NB4 (cell line): ENCODE results near the gene INKA1.
"Not testable (repeated sequence)": the region's sequence is repeated elsewhere in the genome, so short reads cannot be mapped to it uniquely, and the experiment has no call there.

Source experiments
- DNase-seq: peaks from one replicate; pipeline ENCODE4 v3.0.0; 2010; ENCODE audit warnings: low read depth
- H3K4me3 ChIP-seq: one replicate; pipeline ENCODE4 v1.5.1; 2011; ENCODE audit warnings: mild to moderate bottlenecking, low read depth, low read length, moderate library complexity
- MYC ChIP-seq: IDR thresholded peaks from 2 replicates; pipeline ENCODE4 v1.6.1; 2011; ENCODE audit warnings: low read depth, low read length
- POLR2A ChIP-seq: IDR thresholded peaks from 2 replicates; pipeline ENCODE4 v1.6.1; 2011; ENCODE audit warnings: mild to moderate bottlenecking; ENCODE audit not compliant: insufficient read length; ENCODE audit errors: extremely low read depth
- TF ChIP-seq, protein P1 (sequence below): IDR thresholded peaks from 2 replicates; pipeline ENCODE4 v1.6.1; 2011; ENCODE audit warnings: low read depth, low read length
- TF ChIP-seq, protein P2 (sequence below): IDR thresholded peaks from one replicate; pipeline ENCODE4 v1.5.1; 2012; ENCODE audit warnings: low read depth, low read length

INKA1 gene

DNA sequence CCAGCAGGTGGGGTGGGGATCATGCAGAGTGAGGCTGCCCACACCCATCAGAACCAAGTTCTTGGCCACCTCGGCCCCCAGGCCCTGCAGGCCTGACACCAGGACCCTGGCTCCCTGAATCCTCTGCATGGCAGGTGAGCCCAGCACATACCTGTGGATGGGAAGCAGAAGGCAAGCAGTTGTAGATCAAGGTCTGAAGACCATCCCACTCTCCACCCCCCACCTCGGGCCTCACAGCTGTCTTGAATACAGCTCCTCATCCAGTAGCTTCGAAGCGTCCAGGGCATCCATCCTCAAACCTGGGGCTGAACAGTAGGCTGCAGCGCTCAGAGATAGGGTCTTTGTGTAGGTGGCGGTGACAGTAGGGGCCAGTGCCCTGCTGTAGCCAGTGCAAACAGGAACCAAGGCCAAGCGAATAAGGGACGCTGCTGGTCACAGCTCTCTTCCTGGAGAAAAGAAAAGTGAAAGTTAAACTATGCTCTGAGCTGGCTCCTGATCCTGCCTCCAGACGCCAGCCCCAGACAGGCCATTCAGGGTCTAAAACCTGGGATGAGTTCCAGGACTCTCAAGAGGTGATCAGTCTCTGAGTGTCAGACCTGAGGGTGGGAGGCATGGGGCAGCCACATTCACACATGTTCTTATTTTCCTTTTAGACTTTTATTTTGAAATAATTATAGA is 10.6 kb downstream of the INKA1 start, which contains the start of gene UBA7:
TSS of gene UBA7 (minus strand) at position 457 of the 678 bp plus-strand sequence. CDS start at position 291, 166 bp downstream.
- TF ChIP-seq POLR2A (peak; percentile 20), MYC (no peak)
- H3K4me3 ChIP-seq, result peak within 1 kb of the TSS; percentile 42
- peak; percentile 67 for DNase-seq

DNA sequence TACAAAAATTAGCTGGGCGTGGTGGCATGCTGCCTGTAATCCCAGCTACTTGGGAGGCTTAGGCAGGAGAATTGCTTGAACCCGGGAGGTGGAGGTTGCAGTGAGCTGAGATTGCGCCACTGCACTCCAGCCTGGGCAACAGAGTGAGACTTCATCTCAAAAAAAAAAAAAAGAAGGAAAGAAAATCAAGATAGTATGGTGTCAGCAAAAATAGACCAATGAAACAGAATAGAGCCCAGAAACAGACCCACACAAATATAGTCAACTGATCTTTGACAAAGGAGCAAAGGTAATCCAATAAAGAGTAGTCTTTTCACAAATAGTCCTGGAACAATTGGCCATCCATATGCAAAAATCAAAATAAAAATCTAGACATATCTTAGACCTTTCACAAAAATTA is 20.1 kb downstream of the INKA1 start:
- not testable (repeated sequence) for DNase-seq, H3K4me3 ChIP-seq

DNA sequence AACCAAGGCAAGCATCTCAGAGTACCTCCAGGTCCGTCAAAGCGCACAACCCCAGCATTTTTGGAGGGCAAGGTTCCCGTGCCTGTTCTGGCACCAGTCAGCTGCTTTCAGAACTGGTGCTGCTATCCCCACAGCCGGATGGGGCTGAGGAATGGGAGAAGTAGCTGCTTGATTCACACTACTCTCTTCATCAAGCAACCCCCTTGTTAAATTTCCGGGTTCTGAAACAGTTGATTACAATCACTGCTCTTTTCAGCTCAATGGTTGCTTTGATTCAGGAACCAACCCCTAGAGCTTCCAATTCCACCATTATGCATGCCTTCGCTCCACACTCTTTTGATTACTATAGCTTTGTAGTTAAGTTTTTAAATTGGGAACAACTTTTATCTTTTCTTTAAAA is 23.0 kb downstream of the INKA1 start:
- no peak for DNase-seq
- no peak overlapping the region for H3K4me3 ChIP-seq
- TF ChIP-seq, protein P1, sequence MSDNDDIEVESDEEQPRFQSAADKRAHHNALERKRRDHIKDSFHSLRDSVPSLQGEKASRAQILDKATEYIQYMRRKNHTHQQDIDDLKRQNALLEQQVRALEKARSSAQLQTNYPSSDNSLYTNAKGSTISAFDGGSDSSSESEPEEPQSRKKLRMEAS, result no peak
- TF ChIP-seq MYC, result no peak
- TF ChIP-seq, protein P2, sequence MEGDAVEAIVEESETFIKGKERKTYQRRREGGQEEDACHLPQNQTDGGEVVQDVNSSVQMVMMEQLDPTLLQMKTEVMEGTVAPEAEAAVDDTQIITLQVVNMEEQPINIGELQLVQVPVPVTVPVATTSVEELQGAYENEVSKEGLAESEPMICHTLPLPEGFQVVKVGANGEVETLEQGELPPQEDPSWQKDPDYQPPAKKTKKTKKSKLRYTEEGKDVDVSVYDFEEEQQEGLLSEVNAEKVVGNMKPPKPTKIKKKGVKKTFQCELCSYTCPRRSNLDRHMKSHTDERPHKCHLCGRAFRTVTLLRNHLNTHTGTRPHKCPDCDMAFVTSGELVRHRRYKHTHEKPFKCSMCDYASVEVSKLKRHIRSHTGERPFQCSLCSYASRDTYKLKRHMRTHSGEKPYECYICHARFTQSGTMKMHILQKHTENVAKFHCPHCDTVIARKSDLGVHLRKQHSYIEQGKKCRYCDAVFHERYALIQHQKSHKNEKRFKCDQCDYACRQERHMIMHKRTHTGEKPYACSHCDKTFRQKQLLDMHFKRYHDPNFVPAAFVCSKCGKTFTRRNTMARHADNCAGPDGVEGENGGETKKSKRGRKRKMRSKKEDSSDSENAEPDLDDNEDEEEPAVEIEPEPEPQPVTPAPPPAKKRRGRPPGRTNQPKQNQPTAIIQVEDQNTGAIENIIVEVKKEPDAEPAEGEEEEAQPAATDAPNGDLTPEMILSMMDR, result no peak
- TF ChIP-seq POLR2A, result no peak

DNA sequence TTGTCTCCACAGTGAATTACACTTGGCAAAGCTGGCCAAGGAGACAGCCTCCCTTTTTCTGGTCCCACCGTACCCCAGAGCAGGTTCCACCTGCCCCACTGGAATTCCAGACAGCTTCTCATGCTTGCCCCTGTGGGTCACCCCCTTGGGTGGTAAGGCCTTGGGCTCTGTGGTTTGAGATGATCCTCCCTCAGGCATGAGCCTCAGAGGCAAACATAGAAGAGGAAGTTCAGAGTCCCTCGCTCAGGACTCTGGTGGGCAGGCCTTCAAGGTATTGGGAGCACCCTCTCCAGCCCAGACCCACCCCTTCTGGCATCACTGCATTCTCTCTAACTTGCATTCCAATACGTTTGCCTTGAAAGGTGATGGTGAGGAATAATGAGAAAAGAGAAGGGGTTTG is 28.3 kb downstream of the INKA1 start:
- peak; percentile 66 for DNase-seq
- no peak overlapping the region for H3K4me3 ChIP-seq
- TF ChIP-seq, protein P1, result no peak
- TF ChIP-seq, protein P2, result no peak
- TF ChIP-seq MYC (no peak), POLR2A (no peak)

DNA sequence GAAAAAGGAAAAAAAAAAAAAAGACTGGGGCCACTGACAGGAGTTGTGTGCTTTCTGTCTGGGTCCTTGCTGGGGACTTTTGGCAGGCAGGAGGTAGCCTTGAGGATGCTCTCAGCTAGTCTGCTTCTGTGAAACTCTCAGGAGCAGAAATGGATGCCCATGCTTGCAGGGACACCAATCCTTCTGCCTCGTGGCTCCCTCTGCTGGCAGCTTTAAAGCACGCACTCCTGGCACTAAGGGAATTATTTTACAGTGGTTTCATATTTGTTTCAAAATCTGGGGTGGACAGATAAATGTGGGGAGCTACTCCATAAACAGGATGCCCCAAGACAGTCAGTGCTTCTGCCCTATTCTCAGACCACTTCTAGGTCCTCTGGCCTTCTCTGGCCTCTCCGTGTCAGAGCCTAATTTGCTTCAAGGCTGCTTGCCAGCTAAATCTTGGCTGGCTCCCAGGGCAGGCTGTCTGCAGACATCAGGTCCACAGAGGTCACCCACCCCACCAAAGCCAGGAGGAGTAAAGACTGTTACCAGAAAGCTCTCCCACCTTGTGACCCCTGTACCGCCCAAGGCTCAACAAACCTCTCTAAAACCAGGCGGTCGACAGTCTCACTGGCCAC is 36.2 kb downstream of the INKA1 start:
- no peak; the same call in 1 of the 2 replicates for TF ChIP-seq MYC
- TF ChIP-seq, protein P1, result peak; percentile 73; the same call in 1 of the 2 replicates
- TF ChIP-seq, protein P2, result peak; percentile 82
- no peak for TF ChIP-seq POLR2A

DNA sequence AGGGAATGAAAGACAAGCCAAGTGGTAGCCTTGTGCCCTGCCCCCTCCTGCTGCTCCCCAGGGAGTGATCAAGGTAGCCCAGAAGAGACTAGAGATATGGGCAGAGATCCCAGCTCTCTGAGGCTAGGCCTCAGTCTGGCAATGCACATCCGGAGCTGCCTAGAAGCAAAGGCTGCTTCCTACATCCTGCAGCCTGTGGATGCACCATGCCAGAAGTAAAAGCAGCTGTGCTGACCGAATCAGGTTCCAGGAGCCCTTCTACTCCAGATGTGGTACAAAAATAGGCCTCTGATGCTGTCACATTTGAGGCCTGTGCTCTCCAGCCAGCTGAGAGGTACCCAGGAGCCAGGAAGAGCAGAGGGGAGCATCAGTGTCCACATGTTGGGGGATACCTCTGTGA is 37.3 kb downstream of the INKA1 start:
- no peak for DNase-seq
- no peak overlapping the region for H3K4me3 ChIP-seq
- TF ChIP-seq MYC (no peak), POLR2A (no peak)
- TF ChIP-seq, protein P1, result no peak
- TF ChIP-seq, protein P2, result no peak

More for the DNA sequence above, 36.2 kb downstream of the INKA1 start:
- DNase-seq, result peak; percentile 82
- no peak overlapping the region for H3K4me3 ChIP-seq
